Liver (tissue), 9 donors: Measurements from ENCODE around the gene ANKZF1. TPM values are rescaled to one million over a fixed set of nuclear protein-coding genes. Genes with fewer than 3 reads are reported as not detected.

Experiments
- DNase-seq: peaks from one replicate; pipeline ENCODE4 v3.0.0-alpha.2; 2017; ENCODE audit warnings: low spot score
- H3K27ac ChIP-seq, 2 donors: one replicate each; pipeline ENCODE4 v1.7.0; 2013; ENCODE audit warnings: inconsistent platforms in 2 of 2, low read length in 2 of 2, control low read depth in 1 of 2, low read depth in 1 of 2, mild to moderate bottlenecking in 1 of 2
- H3K27me3 ChIP-seq, 4 donors: one replicate each; pipeline versions ENCODE4 v1.6.1 to v1.7.0; 2013; ENCODE audit warnings: low read length in 3 of 4, inconsistent platforms in 1 of 4, mild to moderate bottlenecking in 1 of 4, moderate library complexity in 1 of 4; ENCODE audit not compliant: control insufficient read depth in 4 of 4, insufficient read depth in 4 of 4
- H3K36me3 ChIP-seq, 4 donors: one replicate each; pipeline versions ENCODE4 v1.6.1 to v1.7.0; 2013; ENCODE audit warnings: low read length in 3 of 4, mild to moderate bottlenecking in 3 of 4, low read depth in 1 of 4, moderate library complexity in 1 of 4; ENCODE audit not compliant: control insufficient read depth in 4 of 4, insufficient read depth in 3 of 4
- H3K4me1 ChIP-seq, 4 donors: one replicate each; pipeline versions ENCODE4 v1.6.1 to v1.7.0; 2013; ENCODE audit warnings: low read length in 3 of 4, mild to moderate bottlenecking in 3 of 4, moderate library complexity in 1 of 4; ENCODE audit not compliant: control insufficient read depth in 4 of 4, insufficient read depth in 4 of 4
- H3K4me3 ChIP-seq, 3 donors: one replicate each; pipeline versions ENCODE4 v1.6.1 to v1.7.0; 2013; ENCODE audit warnings: low read length in 3 of 3, control low read depth in 1 of 3, low read depth in 1 of 3, mild to moderate bottlenecking in 1 of 3
- H3K9ac ChIP-seq, 2 donors: one replicate each; pipeline ENCODE4 v1.7.0; 2013; ENCODE audit warnings: low read length in 2 of 2, mild to moderate bottlenecking in 2 of 2, moderate library complexity in 2 of 2, control low read depth in 1 of 2, low read depth in 1 of 2
- H3K9me3 ChIP-seq, 4 donors: one replicate each; pipeline versions ENCODE4 v1.6.1 to v1.7.0; 2013; ENCODE audit warnings: low read length in 3 of 4; ENCODE audit not compliant: control insufficient read depth in 4 of 4
- ATF3 ChIP-seq: IDR thresholded peaks from 2 replicates; pipeline ENCODE4 v1.6.1; 2016; ENCODE audit warnings: antibody characterized with exemption
- EGR1 ChIP-seq, 2 donors: IDR thresholded peaks; 2 replicates each; pipeline ENCODE4 v1.6.1; 2016 to 2018; ENCODE audit warnings: antibody characterized with exemption in 2 of 2, low read depth in 2 of 2
- FOXA1 ChIP-seq: IDR thresholded peaks from 2 replicates; pipeline ENCODE4 v1.6.1; 2016; ENCODE audit warnings: antibody characterized with exemption
- FOXA2 ChIP-seq: IDR thresholded peaks from 2 replicates; pipeline ENCODE4 v1.6.1; 2016; ENCODE audit warnings: antibody characterized with exemption
- GABPA ChIP-seq, 2 donors: IDR thresholded peaks in 1 of 2; conservative IDR thresholded peaks in 1 of 2; 2 replicates each; pipeline ENCODE4 v1.6.1; 2016; ENCODE audit warnings: antibody characterized with exemption in 2 of 2, mild to moderate bottlenecking in 1 of 2, moderate library complexity in 1 of 2
- HNF4A ChIP-seq, 2 donors: conservative IDR thresholded peaks; 2 replicates each; pipeline ENCODE4 v1.6.1; 2016; ENCODE audit warnings: antibody characterized with exemption in 2 of 2, mild to moderate bottlenecking in 2 of 2
- HNF4G ChIP-seq: IDR thresholded peaks from 2 replicates; pipeline ENCODE4 v1.6.1; 2016; ENCODE audit warnings: antibody characterized with exemption
- JUND ChIP-seq, 2 donors: IDR thresholded peaks; 2 replicates each; pipeline ENCODE4 v1.6.1; 2016; ENCODE audit warnings: antibody characterized with exemption in 2 of 2
- RAD21 ChIP-seq, 2 donors: IDR thresholded peaks; 2 replicates each; pipeline ENCODE4 v1.6.1; 2016; ENCODE audit warnings: antibody characterized with exemption in 2 of 2, mild to moderate bottlenecking in 2 of 2
- REST ChIP-seq: IDR thresholded peaks from 2 replicates; pipeline ENCODE4 v1.6.1; 2016; ENCODE audit warnings: antibody characterized with exemption, mild to moderate bottlenecking
- SP1 ChIP-seq: IDR thresholded peaks from 2 replicates; pipeline ENCODE4 v1.6.1; 2018; ENCODE audit warnings: antibody characterized with exemption, mild to moderate bottlenecking
- TAF1 ChIP-seq: conservative IDR thresholded peaks from 2 replicates; pipeline ENCODE4 v1.6.1; 2016; ENCODE audit warnings: antibody characterized with exemption, mild to moderate bottlenecking
- YY1 ChIP-seq: IDR thresholded peaks from 2 replicates; pipeline ENCODE4 v1.6.1; 2016; ENCODE audit warnings: antibody characterized with exemption, mild to moderate bottlenecking
- ZBTB33 ChIP-seq: IDR thresholded peaks from 2 replicates; pipeline ENCODE4 v1.6.1; 2016; ENCODE audit warnings: antibody characterized with exemption
- whole genome bisulfite sequencing: extraction: QIAGEN DNeasy Blood & Tissue Kit; methylation state at CpG from one replicate; pipeline ENCODE4 v1.1.7; 2013; 5-methylcytosine and 5-hydroxymethylcytosine counted together
- polyA plus RNA-seq, 2 donors: library from polyadenylated mRNA; stranded (reverse) in 1 of 2; unstranded in 1 of 2; fragments of 200-250 nt in 1 of 2; fragments of >200 nt in 1 of 2; fragmentation: Nextera tagmentation in 1 of 2; extraction: Ambion mirVana in 1 of 2; gene quantifications; one replicate each; pipeline versions ENCODE4 v1.2.1 to v1.2.3, GENCODE V29; 2013 to 2015
- total RNA-seq, 2 donors: library from RNA; depleted of rRNA; stranded (reverse); fragments of >200 nt; gene quantifications; one replicate each; pipeline ENCODE4 v1.2.3, GENCODE V29; 2014
- TF ChIP-seq, protein P1 (sequence below): IDR thresholded peaks from 2 replicates; pipeline ENCODE4 v1.6.1; 2016; ENCODE audit warnings: antibody characterized with exemption
- donor health status: healthy.
- donor health status: healthy.
- donor health status: healthy.
- donor health status: healthy.
- donor health status: healthy.

Gene ANKZF1
- total and polyA plus RNA-seq, 4 donors = 9.0 to 30.6 (median 20.5) TPM

- no peak for TF ChIP-seq YY1
- TF ChIP-seq, protein P1, sequence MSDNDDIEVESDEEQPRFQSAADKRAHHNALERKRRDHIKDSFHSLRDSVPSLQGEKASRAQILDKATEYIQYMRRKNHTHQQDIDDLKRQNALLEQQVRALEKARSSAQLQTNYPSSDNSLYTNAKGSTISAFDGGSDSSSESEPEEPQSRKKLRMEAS = no peak
- no peak for TF ChIP-seq JUND (IDR thresholded peaks at IDR 0.05)
- TF ChIP-seq HNF4A (conservative IDR thresholded peaks at IDR 0.05) = no peak
- no peak for TF ChIP-seq REST
- no peak for TF ChIP-seq RAD21 (IDR thresholded peaks at IDR 0.05)
Measured at GRCh38 chr2:219209236-219210195, 20.1 kb upstream of the ANKZF1 start (continued).

GRCh38 chr2:219210196-219210885 lies 19.3 kb upstream of the ANKZF1 start:
- Histone ChIP-seq H3K4me3 (no peak overlapping the region), H3K9ac (no peak overlapping the region), H3K36me3 (peaks cover 11 to 37% (median 15%) of the 10 kb centered on the region in 4 donors), H3K9me3 (no peaks in the 10 kb centered on the region), H3K27me3 (no peaks in the 10 kb centered on the region), H3K27ac (no peak overlapping the region), H3K4me1 (peaks cover 3 to 26% (median 23%) of the 10 kb centered on the region in 4 donors)
- peak; percentile 27 for DNase-seq
- 95% methylated on average over 24 of the region's 24 CpGs for WGBS
- TF ChIP-seq ATF3 (no peak), FOXA1 (no peak), HNF4G (no peak), GABPA (IDR thresholded peaks at IDR 0.05 in 1 of 2, conservative IDR thresholded peaks at IDR 0.05 in 1 of 2) (no peak), ZBTB33 (no peak), HNF4A (conservative IDR thresholded peaks at IDR 0.05) (no peak), TAF1 (no peak), SP1 (no peak), YY1 (no peak), EGR1 (IDR thresholded peaks at IDR 0.05; ENCODE audit: low read depth in 2 of 2) (no peak), REST (no peak), FOXA2 (no peak)
- TF ChIP-seq, protein P1 = no peak
